Activated naive CD4-positive, alpha-beta T cell treated with anti-CD3 and anti-CD28 coated beads, Interleukin-2, amount 50 U/mL, for 16 hours (primary cell): ENCODE results near the gene FAM90A1.
A peak's percentile ranks its signal among the peaks of the same experiment; 100 is the strongest.
"Not testable (repeated sequence)": the region's sequence is repeated elsewhere in the genome, so short reads cannot be mapped to it uniquely, and the experiment has no call there.

Experiments used
- DNase-seq: peaks from one replicate; pipeline ENCODE4 v3.0.0-alpha.2; 2020

FAM90A1 gene

GRCh38 chr12:8226992-8227731, at the start of gene FAM90A1:
Gene FAM90A1, minus strand, starts transcription at chr12:8227618. Its CDS starts 2,786 bp downstream, at chr12:8224832.
- DNase-seq = not testable (repeated sequence)

- not testable (repeated sequence) for DNase-seq
These were observed 49.0 kb upstream of the FAM90A1 start for GRCh38 chr12:8276397-8276796.

- not testable (repeated sequence) for DNase-seq
These were observed 39.3 kb upstream of the FAM90A1 start for GRCh38 chr12:8266706-8267105.

GRCh38 chr12:8264236-8264635, 36.8 kb upstream of the FAM90A1 start:
- not testable (repeated sequence) for DNase-seq

- not testable (repeated sequence) for DNase-seq
These were observed 33.7 kb upstream of the FAM90A1 start for GRCh38 chr12:8261111-8261554.

- DNase-seq = not testable (repeated sequence)
These were observed 28.9 kb upstream of the FAM90A1 start for GRCh38 chr12:8256356-8256755.

GRCh38 chr12:8254705-8255104, 27.3 kb upstream of the FAM90A1 start:
- not testable (repeated sequence) for DNase-seq

- DNase-seq = not testable (repeated sequence)
These were observed 24.8 kb upstream of the FAM90A1 start for GRCh38 chr12:8252056-8252818.

GRCh38 chr12:8251616-8252015, 24.2 kb upstream of the FAM90A1 start:
- not testable (repeated sequence) for DNase-seq

GRCh38 chr12:8246941-8247535, 19.6 kb upstream of the FAM90A1 start:
- not testable (repeated sequence) for DNase-seq

GRCh38 chr12:8243682-8244161, 16.3 kb upstream of the FAM90A1 start:
- DNase-seq = not testable (repeated sequence)

GRCh38 chr12:8242880-8243681, 15.7 kb upstream of the FAM90A1 start:
- DNase-seq = peak; percentile 98

- DNase-seq = not testable (repeated sequence)
These were observed 15.1 kb upstream of the FAM90A1 start for GRCh38 chr12:8242622-8242879.

- DNase-seq = peak; percentile 36
These were observed 14.7 kb upstream of the FAM90A1 start for GRCh38 chr12:8241917-8242621.

GRCh38 chr12:8240340-8241114, 13.1 kb upstream of the FAM90A1 start:
- not testable (repeated sequence) for DNase-seq

- not testable (repeated sequence) for DNase-seq
These were observed 9.6 kb upstream of the FAM90A1 start for GRCh38 chr12:8237031-8237430.

- not testable (repeated sequence) for DNase-seq
These were observed 8.1 kb upstream of the FAM90A1 start for GRCh38 chr12:8235316-8236157.

- DNase-seq = not testable (repeated sequence)
These were observed 7.3 kb upstream of the FAM90A1 start for GRCh38 chr12:8234746-8235145.

- DNase-seq = not testable (repeated sequence)
These were observed 6.6 kb upstream of the FAM90A1 start for GRCh38 chr12:8233935-8234495.
